GM12875 (cell line): ENCODE measurements around the gene TMEM120B.
"Not testable (repeated sequence)": the region's sequence is repeated elsewhere in the genome, so short reads cannot be mapped to it uniquely, and the experiment has no call there.

ENCODE experiments used
- H3K4me3 ChIP-seq: one replicate; pipeline ENCODE4 v1.5.1; 2011; ENCODE audit warnings: low read depth, low read length, control low read depth
- TF ChIP-seq, protein P1 (sequence below): IDR thresholded peaks from 2 replicates; pipeline ENCODE4 v1.5.1; 2011; ENCODE audit warnings: low read depth, mild to moderate bottlenecking, control low read depth, inconsistent platforms, low read length, moderate library complexity, borderline replicate concordance; ENCODE audit not compliant: insufficient read depth

Gene TMEM120B

GRCh38 chr12:121755591-121755990, 43.0 kb downstream of the TMEM120B start:
- TF ChIP-seq, protein P1, sequence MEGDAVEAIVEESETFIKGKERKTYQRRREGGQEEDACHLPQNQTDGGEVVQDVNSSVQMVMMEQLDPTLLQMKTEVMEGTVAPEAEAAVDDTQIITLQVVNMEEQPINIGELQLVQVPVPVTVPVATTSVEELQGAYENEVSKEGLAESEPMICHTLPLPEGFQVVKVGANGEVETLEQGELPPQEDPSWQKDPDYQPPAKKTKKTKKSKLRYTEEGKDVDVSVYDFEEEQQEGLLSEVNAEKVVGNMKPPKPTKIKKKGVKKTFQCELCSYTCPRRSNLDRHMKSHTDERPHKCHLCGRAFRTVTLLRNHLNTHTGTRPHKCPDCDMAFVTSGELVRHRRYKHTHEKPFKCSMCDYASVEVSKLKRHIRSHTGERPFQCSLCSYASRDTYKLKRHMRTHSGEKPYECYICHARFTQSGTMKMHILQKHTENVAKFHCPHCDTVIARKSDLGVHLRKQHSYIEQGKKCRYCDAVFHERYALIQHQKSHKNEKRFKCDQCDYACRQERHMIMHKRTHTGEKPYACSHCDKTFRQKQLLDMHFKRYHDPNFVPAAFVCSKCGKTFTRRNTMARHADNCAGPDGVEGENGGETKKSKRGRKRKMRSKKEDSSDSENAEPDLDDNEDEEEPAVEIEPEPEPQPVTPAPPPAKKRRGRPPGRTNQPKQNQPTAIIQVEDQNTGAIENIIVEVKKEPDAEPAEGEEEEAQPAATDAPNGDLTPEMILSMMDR, result no peak
- no peak overlapping the region for H3K4me3 ChIP-seq

- H3K4me3 ChIP-seq, result not testable (repeated sequence)
These were observed 46.0 kb downstream of the TMEM120B start for GRCh38 chr12:121758536-121758935.

- TF ChIP-seq, protein P1, result no peak
- H3K4me3 ChIP-seq, result no peak overlapping the region
These were observed 49.7 kb downstream of the TMEM120B start for GRCh38 chr12:121762269-121762668.

DNA sequence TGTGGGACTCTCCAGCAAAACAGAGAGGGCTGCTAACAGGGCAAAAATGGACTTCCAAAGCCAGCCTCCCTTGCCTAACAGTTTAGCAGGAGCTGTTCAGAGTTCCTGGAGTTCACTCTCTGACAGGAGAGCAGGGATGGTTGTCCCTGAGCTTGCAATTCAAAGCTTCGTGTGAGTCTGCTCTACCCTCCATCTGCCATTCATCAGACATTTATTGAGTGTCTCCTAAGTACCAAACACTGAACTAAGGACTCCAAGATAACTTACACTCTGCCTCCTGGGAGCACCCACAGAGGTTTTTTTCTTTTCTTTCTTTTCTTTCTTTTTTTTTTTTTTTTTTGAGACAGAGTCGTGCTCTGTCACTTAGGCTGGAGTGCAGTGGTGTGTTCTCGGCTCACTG, 52.3 kb downstream of the TMEM120B start:
- no peak overlapping the region for H3K4me3 ChIP-seq
- TF ChIP-seq, protein P1, result no peak

DNA sequence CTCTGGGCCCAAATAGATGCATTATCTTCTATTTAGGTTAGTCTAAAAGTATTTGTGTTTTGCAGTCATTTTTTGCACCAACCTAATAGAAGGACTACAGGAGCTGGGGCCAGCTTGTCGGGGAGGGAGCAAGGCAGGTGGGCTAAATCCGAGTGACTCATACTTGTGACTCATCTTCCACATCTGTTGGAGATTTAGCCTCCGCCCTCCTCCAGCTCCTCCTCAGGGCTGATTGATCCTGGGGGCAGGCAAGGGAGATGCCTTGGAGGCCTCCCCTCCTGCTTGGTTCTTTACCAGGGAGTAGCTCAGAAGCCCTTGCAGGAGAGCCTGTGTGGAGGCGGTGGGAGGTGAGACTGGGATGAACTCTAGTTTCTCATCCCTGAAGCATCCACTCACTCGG, 53.0 kb downstream of the TMEM120B start:
- no peak overlapping the region for H3K4me3 ChIP-seq
- TF ChIP-seq, protein P1, result no peak

- TF ChIP-seq, protein P1, result no peak
- no peak overlapping the region for H3K4me3 ChIP-seq
These were observed 53.9 kb downstream of the TMEM120B start for GRCh38 chr12:121766290-121767039.

- TF ChIP-seq, protein P1, result no peak
- H3K4me3 ChIP-seq, result no peak overlapping the region
These were observed 55.0 kb downstream of the TMEM120B start for GRCh38 chr12:121767525-121768016.
